ENCODE measurements around the gene FXYD1.

DNA sequence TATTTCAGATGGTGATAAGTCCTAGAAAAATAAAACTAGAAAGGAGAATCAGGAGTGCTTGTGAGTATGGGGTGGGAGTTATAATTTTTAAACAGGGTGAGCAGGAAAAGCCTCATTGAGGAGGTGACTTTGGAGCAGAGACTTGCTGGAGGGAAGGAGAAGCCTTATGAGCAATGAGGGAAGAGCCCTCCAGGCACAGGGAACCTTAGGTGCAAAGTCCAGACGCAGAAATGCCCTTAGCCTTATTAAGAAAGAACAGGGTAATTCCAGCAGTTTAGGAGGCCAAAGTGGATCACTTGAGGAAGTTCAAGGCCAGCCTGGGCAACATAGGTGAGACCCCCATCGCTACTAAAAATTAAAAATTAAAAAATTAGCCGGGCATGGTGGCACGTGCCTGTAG is 44.0 kb upstream of the FXYD1 start:
- TF ChIP-seq SP1 (IDR thresholded peaks at IDR 0.05) (no peak), ELF4 (IDR thresholded peaks at IDR 0.05) (no peak), SUZ12 (IDR thresholded peaks at IDR 0.05) (no peak), ARNT (IDR thresholded peaks at IDR 0.05) (no peak), L3MBTL2 (conservative IDR thresholded peaks at IDR 0.05) (no peak)
